GM12878 (cell line): ENCODE data around the gene RPL27. TPM values are rescaled to one million over a fixed set of nuclear protein-coding genes. Genes with fewer than 3 reads are reported as not detected.

Experiments
- ASH2L ChIP-seq: fragments of 300-600, 200-600 bp; sonication (generic); IDR thresholded peaks from 2 replicates; pipeline ENCODE4 v1.6.1; 2017; ENCODE audit warnings: low read depth, mild to moderate bottlenecking, borderline replicate concordance
- BRCA1 ChIP-seq: IDR thresholded peaks from 2 replicates; pipeline ENCODE4 v1.6.1; 2011; ENCODE audit warnings: low read depth, low read length, improper control_type of control experiment
- CHD2 ChIP-seq: IDR thresholded peaks from 2 replicates; pipeline ENCODE4 v1.6.1; 2011; ENCODE audit warnings: low read depth, low read length, improper control_type of control experiment, borderline replicate concordance
- EP300 ChIP-seq, 2 experiments: fragments of 150-350 bp in 1 of 2; IDR thresholded peaks; 2 replicates each; pipeline ENCODE4 v1.6.1; 2011 to 2012; ENCODE audit warnings: low read depth in 2 of 2, low read length in 2 of 2, borderline replicate concordance in 1 of 2, improper control_type of control experiment in 1 of 2, inconsistent platforms in 1 of 2; ENCODE audit not compliant: control insufficient read depth in 1 of 2
- FOXK2 ChIP-seq: fragments of 450-650 bp; IDR thresholded peaks from 2 replicates; pipeline ENCODE4 v1.6.1; 2017; ENCODE audit warnings: mild to moderate bottlenecking, moderate library complexity
- HCFC1 ChIP-seq: fragments of 150-350 bp; IDR thresholded peaks from 2 replicates; pipeline ENCODE4 v1.6.1; 2014; ENCODE audit warnings: low read length
- HDAC2 ChIP-seq: fragments of 200-600 bp; sonication (generic); IDR thresholded peaks from 2 replicates; pipeline ENCODE4 v1.6.1; 2017
- HDAC6 ChIP-seq: fragments of 200-600 bp; sonication (generic); IDR thresholded peaks from one replicate; pipeline ENCODE4 v1.8.0; 2017; ENCODE audit warnings: antibody characterized with exemption; ENCODE audit not compliant: unreplicated experiment
- MXI1 ChIP-seq: fragments of 150-350 bp; IDR thresholded peaks from 2 replicates; pipeline ENCODE4 v1.6.1; 2011; ENCODE audit warnings: low read depth, mild to moderate bottlenecking, inconsistent platforms, low read length, improper control_type of control experiment
- PAX5 ChIP-seq: IDR thresholded peaks from 2 replicates; pipeline ENCODE4 v1.6.1; 2011; ENCODE audit warnings: low read depth, low read length, borderline replicate concordance
- PBX3 ChIP-seq: IDR thresholded peaks from 2 replicates; pipeline ENCODE4 v1.6.1; 2011; ENCODE audit warnings: mild to moderate bottlenecking, low read depth, low read length, moderate library complexity; ENCODE audit not compliant: insufficient replicate concordance
- POU2F2 ChIP-seq: IDR thresholded peaks from 3 replicates; pipeline ENCODE4 v1.6.1; 2011; ENCODE audit warnings: low read depth, mild to moderate bottlenecking, low read length, borderline replicate concordance
- RB1 ChIP-seq: fragments of 450-650 bp; formaldehyde crosslinking; IDR thresholded peaks from 2 replicates; pipeline ENCODE4 v1.6.1; 2017; ENCODE audit warnings: mild to moderate bottlenecking, borderline replicate concordance
- RBBP5 ChIP-seq: fragments of 200-600 bp; sonication (generic); conservative IDR thresholded peaks from 2 replicates; pipeline ENCODE4 v1.6.1; 2016
- RFX5 ChIP-seq: IDR thresholded peaks from 2 replicates; pipeline ENCODE4 v1.6.1; 2011; ENCODE audit warnings: low read depth, low read length, improper control_type of control experiment
- SREBF1 ChIP-seq: IDR thresholded peaks from 2 replicates; pipeline ENCODE4 v1.6.1; 2012; ENCODE audit warnings: mild to moderate bottlenecking, low read length
- STAT3 ChIP-seq: IDR thresholded peaks from 2 replicates; pipeline ENCODE4 v1.6.1; 2011; ENCODE audit warnings: low read depth, low read length, improper control_type of control experiment
- ZBTB33 ChIP-seq: fragments of 450-650 bp; IDR thresholded peaks from 2 replicates; pipeline ENCODE4 v1.6.1; 2017; ENCODE audit warnings: mild to moderate bottlenecking
- ZBTB4 ChIP-seq: fragments of 450-650 bp; formaldehyde crosslinking; IDR thresholded peaks from 2 replicates; pipeline ENCODE4 v1.4.0; 2022; ENCODE audit warnings: mild to moderate bottlenecking, moderate library complexity
- ZNF217 ChIP-seq: fragments of 450-650 bp; IDR thresholded peaks from 2 replicates; pipeline ENCODE4 v1.6.1; 2017; ENCODE audit warnings: antibody characterized with exemption, mild to moderate bottlenecking
- polyA plus RNA-seq, 11 experiments: library from polyadenylated mRNA; depleted of rRNA in 4 of 11; unstranded in 6 of 11; stranded (reverse) in 5 of 11; fragments of >200 nt; fragmentation: Nextera tagmentation in 4 of 11; fragmentation: Illumina TruSeq in 1 of 11; extraction: Ambion mirVana in 4 of 11; extraction: Trizol in 1 of 11; gene quantifications; 1 replicate in 1 of 11; 2 replicates in 10 of 11; pipeline versions ENCODE4 v1.2.1 to v1.2.3, GENCODE V29; 2011 to 2016; ENCODE audit warnings: inconsistent platforms in 2 of 11, missing spikeins in 2 of 11, low read depth in 1 of 11
- total RNA-seq, 4 experiments: library from RNA; depleted of rRNA in 3 of 4; stranded (reverse); fragments of >200 nt in 3 of 4; fragmentation: Illumina TruSeq in 1 of 4; extraction: Trizol in 1 of 4; gene quantifications; 2 replicates each; pipeline versions ENCODE4 v1.2.1 to v1.2.3, GENCODE V29; 2013 to 2021

Gene RPL27
- total and polyA plus RNA-seq, 10 of the 15 experiments (the other 5 are each of a cell fraction or from before 2014, with no cell fraction given) = 1,748 to 6,934 (median 3,779) TPM

GRCh38 chr17:43006639-43007551 lies 8.7 kb downstream of the RPL27 start, which contains the start of gene IFI35 (continued):
- 0 out of 2 replicates have a peak, but pooled peaks have one; percentile 46 for TF ChIP-seq STAT3
- no peak for TF ChIP-seq PBX3
- 0 out of 2 replicates have a peak, but pooled peaks have one; percentile 15 for TF ChIP-seq RB1
- no peak for TF ChIP-seq HDAC2
- TF ChIP-seq CHD2 = no peak
- TF ChIP-seq BRCA1 = no peak
- no peak for TF ChIP-seq ZNF217
- no peak for TF ChIP-seq RFX5
- peak; percentile 89 for TF ChIP-seq MXI1
- TF ChIP-seq HCFC1 = no peak
- TF ChIP-seq EP300 (IDR thresholded peaks at IDR 0.05; ENCODE audit: borderline replicate concordance in 1 of 2, control insufficient read depth in 1 of 2, low read depth in 2 of 2, low read length in 2 of 2) = peak in 1 of 2 experiments; percentile 30; a peak in 1 of 4 replicates
- TF ChIP-seq HDAC6 = no peak
- TF ChIP-seq RBBP5 = no peak
- TF ChIP-seq FOXK2 = no peak
- no peak for TF ChIP-seq ASH2L
- 0 out of 3 replicates have a peak, but pooled peaks have one; percentile 38 for TF ChIP-seq POU2F2
- TF ChIP-seq ZBTB33 = no peak
- TF ChIP-seq ZBTB4 = no peak
- no peak for TF ChIP-seq SREBF1
- TF ChIP-seq PAX5 = no peak
